22Rv1 (cell line): ENCODE data around the gene CS.
"Not testable (repeated sequence)": the region's sequence is repeated elsewhere in the genome, so short reads cannot be mapped to it uniquely, and the experiment has no call there.

Experiments used
- H3K27ac ChIP-seq: fragments of 450-650 bp; 2 replicates; pipeline ENCODE4 v1.5.1; 2017
- CTCF ChIP-seq: fragments of 450-650 bp; IDR thresholded peaks from 2 replicates; pipeline ENCODE4 v1.5.1; 2017; ENCODE audit warnings: mild to moderate bottlenecking
- ZFX ChIP-seq: fragments of 450-650 bp; IDR thresholded peaks from 2 replicates; pipeline ENCODE4 v1.6.1; 2017; ENCODE audit warnings: antibody characterized with exemption, borderline replicate concordance

CS gene

DNA sequence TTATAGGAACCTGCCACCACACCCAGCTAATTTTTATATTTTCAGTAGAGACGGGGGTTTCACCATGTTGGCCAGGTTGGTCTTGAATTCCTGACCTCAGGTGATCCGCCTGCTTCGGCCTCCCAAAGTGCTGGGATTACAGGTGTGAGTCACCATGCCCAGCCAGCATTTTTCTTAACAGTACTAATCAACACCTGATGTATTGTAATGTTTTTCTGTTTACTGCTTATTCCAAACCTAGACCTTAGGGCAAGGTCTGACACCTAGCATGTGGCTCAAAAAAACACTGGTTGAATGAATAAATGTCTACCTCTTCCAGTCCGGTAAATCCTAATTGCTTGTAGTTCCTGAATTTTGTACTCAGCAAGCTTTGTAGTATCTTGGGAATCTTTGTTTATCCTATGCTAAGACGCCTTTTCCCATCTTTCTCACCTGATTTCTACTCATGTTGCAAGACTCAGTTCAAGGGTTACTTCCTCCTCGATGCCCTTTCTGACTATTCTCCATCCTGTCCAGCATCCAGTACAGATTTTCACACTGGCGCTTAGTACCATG, 30.9 kb upstream of the CS start:
- 0 out of 2 replicates have a peak overlapping the region, but pooled peaks have one; percentile 86 for H3K27ac ChIP-seq
- TF ChIP-seq CTCF (no peak), ZFX (no peak)

DNA sequence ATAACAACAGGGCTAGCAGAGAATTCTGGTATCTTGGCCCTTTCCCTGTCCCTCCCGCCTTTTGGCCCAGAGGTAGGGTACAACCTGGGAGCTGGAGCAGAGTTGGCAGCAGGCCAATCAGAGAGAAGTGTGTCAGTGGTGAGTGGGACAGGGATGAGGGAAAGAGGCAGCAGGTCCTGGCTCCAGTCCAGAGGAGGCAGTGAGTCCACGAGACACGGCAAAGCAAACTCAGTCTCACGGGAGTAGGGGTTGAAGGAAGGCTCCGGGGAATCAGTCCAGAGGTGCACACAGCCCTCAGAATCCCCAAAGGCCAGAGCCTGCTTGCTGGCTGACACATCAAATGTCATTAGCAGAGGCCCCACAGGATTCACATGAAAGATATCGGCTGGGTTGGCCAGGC, 26.4 kb upstream of the CS start:
- TF ChIP-seq ZFX (no peak), CTCF (no peak)
- H3K27ac ChIP-seq, result no peak overlapping the region

- TF ChIP-seq ZFX (no peak), CTCF (no peak)
- H3K27ac ChIP-seq, result no peak overlapping the region
These were observed 26.0 kb upstream of the CS start for GRCh38 chr12:56326126-56326525.

- no peak for TF ChIP-seq CTCF
- TF ChIP-seq ZFX, result no peak
- no peak overlapping the region for H3K27ac ChIP-seq
These were observed 24.1 kb upstream of the CS start for GRCh38 chr12:56324206-56324605.

- H3K27ac ChIP-seq, result not testable (repeated sequence)
These were observed 21.5 kb upstream of the CS start for GRCh38 chr12:56321610-56322009.

- TF ChIP-seq ZFX (no peak), CTCF (no peak)
- no peak overlapping the region for H3K27ac ChIP-seq
These were observed 20.9 kb upstream of the CS start for GRCh38 chr12:56321027-56321426.

- TF ChIP-seq ZFX (no peak), CTCF (peak; percentile 34)
- H3K27ac ChIP-seq, result peak overlapping the region; percentile 96; the same call in 1 of the 2 replicates
These were observed 17.5 kb upstream of the CS start for GRCh38 chr12:56317675-56318074.
